Ovary (tissue), 3 donors: ENCODE data around the gene NAT8L.

Source experiments
- EP300 ChIP-seq: sonication (generic); formaldehyde crosslinking; IDR thresholded peaks from one replicate; pipeline ENCODE4 v1.6.1; 2017; ENCODE audit warnings: antibody characterized with exemption
- POLR2A ChIP-seq: fragments of 450-650 bp; IDR thresholded peaks from one replicate; pipeline ENCODE4 v1.6.1; 2017; ENCODE audit warnings: antibody characterized with exemption, mild to moderate bottlenecking, moderate library complexity
- TF ChIP-seq, protein P1 (sequence below), 3 donors: fragments of 450-650 bp in 2 of 3; fragments of 200-600 bp in 1 of 3; IDR thresholded peaks; one replicate each; pipeline versions ENCODE4 v1.5.1 to v1.8.0; 2016 to 2022; ENCODE audit warnings: antibody characterized with exemption in 3 of 3, mild to moderate bottlenecking in 1 of 3
- donor health status: DM: no; HTN: no; CAD: no.

DNA sequence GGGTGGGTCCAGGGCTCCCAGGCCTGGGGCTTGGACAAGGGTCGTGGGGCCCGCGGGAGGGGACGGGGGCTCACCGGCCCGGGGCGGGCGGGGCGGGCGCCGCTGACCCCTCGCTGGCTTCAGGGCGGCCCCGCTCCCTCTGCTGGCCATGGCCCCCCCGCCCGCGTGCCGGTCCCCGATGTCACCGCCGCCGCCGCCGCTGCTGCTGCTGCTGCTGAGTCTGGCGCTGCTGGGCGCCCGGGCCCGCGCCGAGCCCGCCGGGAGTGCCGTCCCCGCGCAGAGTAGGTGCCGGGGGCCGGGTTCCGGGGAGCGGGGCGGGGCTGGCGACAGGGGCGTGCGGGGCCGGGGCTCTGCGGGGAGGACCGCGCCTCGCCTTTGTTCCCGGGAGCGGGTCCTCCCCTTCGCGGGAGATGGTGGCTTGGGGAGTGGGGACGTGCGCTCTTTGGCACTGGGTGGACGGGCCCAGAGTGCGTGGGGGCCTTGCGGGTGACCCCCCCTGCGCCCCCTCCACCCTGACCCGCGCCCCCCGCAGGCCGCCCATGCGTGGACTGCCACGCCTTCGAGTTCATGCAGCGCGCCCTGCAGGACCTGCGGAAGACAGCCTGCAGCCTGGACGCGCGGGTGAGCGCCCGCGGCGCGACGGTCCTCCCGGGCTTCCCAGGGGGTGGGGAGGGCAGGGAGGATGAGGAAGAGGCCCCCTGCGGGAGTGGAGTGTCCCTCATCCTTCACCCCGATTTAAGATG is 16.8 kb upstream of the NAT8L start:
- TF ChIP-seq EP300 (no peak), POLR2A (no peak)
- TF ChIP-seq, protein P1, sequence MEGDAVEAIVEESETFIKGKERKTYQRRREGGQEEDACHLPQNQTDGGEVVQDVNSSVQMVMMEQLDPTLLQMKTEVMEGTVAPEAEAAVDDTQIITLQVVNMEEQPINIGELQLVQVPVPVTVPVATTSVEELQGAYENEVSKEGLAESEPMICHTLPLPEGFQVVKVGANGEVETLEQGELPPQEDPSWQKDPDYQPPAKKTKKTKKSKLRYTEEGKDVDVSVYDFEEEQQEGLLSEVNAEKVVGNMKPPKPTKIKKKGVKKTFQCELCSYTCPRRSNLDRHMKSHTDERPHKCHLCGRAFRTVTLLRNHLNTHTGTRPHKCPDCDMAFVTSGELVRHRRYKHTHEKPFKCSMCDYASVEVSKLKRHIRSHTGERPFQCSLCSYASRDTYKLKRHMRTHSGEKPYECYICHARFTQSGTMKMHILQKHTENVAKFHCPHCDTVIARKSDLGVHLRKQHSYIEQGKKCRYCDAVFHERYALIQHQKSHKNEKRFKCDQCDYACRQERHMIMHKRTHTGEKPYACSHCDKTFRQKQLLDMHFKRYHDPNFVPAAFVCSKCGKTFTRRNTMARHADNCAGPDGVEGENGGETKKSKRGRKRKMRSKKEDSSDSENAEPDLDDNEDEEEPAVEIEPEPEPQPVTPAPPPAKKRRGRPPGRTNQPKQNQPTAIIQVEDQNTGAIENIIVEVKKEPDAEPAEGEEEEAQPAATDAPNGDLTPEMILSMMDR (IDR thresholded peaks at IDR 0.05), result no peak
